Tibial artery (tissue), 4 donors: Measurements from ENCODE around the gene OR51Q1.

Experiments
- DNase-seq, 2 donors: peaks; one replicate each; pipeline ENCODE4 v3.0.0-alpha.2; 2019
- H3K27ac ChIP-seq, 2 donors: fragments of 200-600 bp; sonication (generic) in 1 of 2; 1 replicate in 1 of 2; 2 replicates in 1 of 2; pipeline ENCODE4 v1.5.1; 2018 to 2019; ENCODE audit warnings: mild to moderate bottlenecking in 1 of 2
- H3K27me3 ChIP-seq, 2 donors: fragments of 200-600 bp; sonication (generic) in 1 of 2; one replicate each; pipeline versions ENCODE4 v1.5.1 to v1.6.0; 2016 to 2019
- H3K36me3 ChIP-seq, 3 donors: fragments of 200-600 bp; sonication (generic) in 2 of 3; one replicate each; pipeline ENCODE4 v1.5.1; 2016 to 2019; ENCODE audit warnings: mild to moderate bottlenecking in 2 of 3
- H3K4me1 ChIP-seq, 4 donors: fragments of 200-600 bp; sonication (generic) in 2 of 4; 1 replicate in 3 of 4; 2 replicates in 1 of 4; pipeline ENCODE4 v1.5.1; 2016 to 2019
- H3K4me3 ChIP-seq, 2 donors: fragments of 200-600 bp; sonication (generic) in 1 of 2; 1 replicate in 1 of 2; 2 replicates in 1 of 2; pipeline ENCODE4 v1.5.1; 2018 to 2019; ENCODE audit warnings: mild to moderate bottlenecking in 2 of 2
- H3K9me3 ChIP-seq, 3 donors: fragments of 200-600 bp; sonication (generic) in 1 of 3; one replicate each; pipeline ENCODE4 v1.5.1; 2016 to 2019
- intact Hi-C: fragments of 100-400 bp; cut with DNase I; formaldehyde crosslinking; loops from one replicate; pipeline ENCODE4 v1.15.0; 2023; ENCODE audit warnings: low total_unique reads
- TF ChIP-seq, protein P1 (sequence below), 2 experiments: fragments of 200-600 bp in 1 of 2; fragments of 450-650 bp in 1 of 2; IDR thresholded peaks; one replicate each; pipeline ENCODE4 v1.5.1; 2017 to 2019; ENCODE audit warnings: antibody characterized with exemption in 2 of 2, mild to moderate bottlenecking in 1 of 2, moderate library complexity in 1 of 2

Gene OR51Q1

DNA sequence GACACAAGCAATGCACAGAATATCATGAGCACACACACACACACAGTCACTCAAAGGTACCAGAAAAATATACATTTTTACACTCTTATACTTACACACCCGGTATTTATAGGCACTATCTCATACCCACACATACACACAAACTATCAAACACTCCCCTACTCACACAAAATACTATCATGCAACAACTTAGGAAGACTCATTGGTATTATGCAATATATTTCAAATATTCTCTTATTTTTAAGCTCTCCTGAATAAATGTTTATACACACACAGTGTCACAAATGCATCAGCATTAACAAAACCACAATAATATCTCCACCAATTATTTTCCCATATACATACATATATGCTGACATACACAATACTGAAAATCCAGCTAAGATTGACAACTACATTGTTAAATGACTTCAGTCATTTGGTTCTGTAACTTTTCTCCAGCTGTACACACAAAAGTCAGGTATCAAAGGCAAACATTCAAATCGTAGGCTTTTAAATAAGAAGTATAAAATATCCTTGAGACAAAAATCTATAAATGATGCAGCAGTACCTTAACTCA, 22.0 kb downstream of the OR51Q1 start:
- intact Hi-C loops: no loop called here
- no peaks in the 10 kb centered on the region for H3K9me3 ChIP-seq
- no peaks in the 10 kb centered on the region for H3K36me3 ChIP-seq
- H3K27me3 ChIP-seq: no peaks in the 10 kb centered on the region
- no peak overlapping the region for H3K4me3 ChIP-seq
- TF ChIP-seq, protein P1, sequence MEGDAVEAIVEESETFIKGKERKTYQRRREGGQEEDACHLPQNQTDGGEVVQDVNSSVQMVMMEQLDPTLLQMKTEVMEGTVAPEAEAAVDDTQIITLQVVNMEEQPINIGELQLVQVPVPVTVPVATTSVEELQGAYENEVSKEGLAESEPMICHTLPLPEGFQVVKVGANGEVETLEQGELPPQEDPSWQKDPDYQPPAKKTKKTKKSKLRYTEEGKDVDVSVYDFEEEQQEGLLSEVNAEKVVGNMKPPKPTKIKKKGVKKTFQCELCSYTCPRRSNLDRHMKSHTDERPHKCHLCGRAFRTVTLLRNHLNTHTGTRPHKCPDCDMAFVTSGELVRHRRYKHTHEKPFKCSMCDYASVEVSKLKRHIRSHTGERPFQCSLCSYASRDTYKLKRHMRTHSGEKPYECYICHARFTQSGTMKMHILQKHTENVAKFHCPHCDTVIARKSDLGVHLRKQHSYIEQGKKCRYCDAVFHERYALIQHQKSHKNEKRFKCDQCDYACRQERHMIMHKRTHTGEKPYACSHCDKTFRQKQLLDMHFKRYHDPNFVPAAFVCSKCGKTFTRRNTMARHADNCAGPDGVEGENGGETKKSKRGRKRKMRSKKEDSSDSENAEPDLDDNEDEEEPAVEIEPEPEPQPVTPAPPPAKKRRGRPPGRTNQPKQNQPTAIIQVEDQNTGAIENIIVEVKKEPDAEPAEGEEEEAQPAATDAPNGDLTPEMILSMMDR (IDR thresholded peaks at IDR 0.05): no peak
- H3K27ac ChIP-seq: no peak overlapping the region
- DNase-seq: no peak
- H3K4me1 ChIP-seq: no peaks in the 10 kb centered on the region

DNA sequence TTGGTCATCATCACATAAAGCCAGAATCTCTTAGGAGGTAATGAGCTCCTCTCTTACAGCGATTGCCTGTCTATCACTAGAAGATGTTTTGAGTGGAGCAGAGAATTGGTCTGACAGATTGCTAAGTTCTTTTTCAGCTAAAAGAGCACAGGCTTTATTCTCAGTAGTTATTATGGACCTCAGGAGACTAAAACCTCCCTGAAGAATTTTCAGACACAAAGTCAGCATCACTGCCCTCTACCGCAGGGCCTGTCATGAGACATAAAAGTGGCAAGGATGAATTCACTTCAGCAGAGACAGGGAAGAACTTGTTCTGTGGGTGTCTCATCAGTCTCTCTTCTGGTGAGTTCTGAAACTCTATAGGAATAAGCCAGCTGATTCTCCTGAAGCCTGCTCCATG, 27.1 kb downstream of the OR51Q1 start, which contains the start of gene OR51I2:
Gene OR51I2, plus strand, starts transcription at position 301 of the 400 bp plus-strand sequence. CDS start 4,166 bp downstream, outside the sequence.
- DNase-seq: no peak
- no peak within 1 kb of the TSS for H3K4me3 ChIP-seq
- intact Hi-C loops: no loop called here
- H3K27ac ChIP-seq: no peak within 1 kb of the TSS
- H3K27me3 ChIP-seq: no peaks in the 10 kb centered on the region
- H3K36me3 ChIP-seq: no peaks in the 10 kb centered on the region
- no peaks in the 10 kb centered on the region for H3K9me3 ChIP-seq
- no peaks in the 10 kb centered on the region for H3K4me1 ChIP-seq
- TF ChIP-seq, protein P1 (IDR thresholded peaks at IDR 0.05): no peak

DNA sequence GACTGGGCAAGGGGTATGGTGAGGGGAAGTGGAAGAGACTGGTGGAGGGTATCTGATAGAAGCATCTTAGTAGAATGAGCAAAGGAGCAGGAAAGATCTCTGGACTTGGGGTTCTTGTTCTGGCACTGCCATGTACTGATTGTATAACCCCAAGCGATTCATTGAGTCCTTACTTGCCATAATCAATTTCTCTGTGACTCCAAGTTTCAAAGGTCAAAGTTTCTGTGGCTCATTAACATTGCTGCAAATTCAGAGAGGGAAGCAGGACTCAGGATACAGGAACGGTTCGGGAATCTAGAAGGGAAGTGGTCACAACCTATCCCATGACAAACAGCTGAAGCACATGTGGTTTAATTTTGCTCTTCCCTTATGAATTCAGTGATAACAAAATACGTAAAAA, 27.5 kb downstream of the OR51Q1 start:
- Histone ChIP-seq H3K27me3 (no peaks in the 10 kb centered on the region), H3K4me1 (no peaks in the 10 kb centered on the region), H3K27ac (no peak overlapping the region), H3K4me3 (no peak overlapping the region), H3K36me3 (no peaks in the 10 kb centered on the region), H3K9me3 (no peaks in the 10 kb centered on the region)
- TF ChIP-seq, protein P1 (IDR thresholded peaks at IDR 0.05): no peak
- intact Hi-C loops: no loop called here
- DNase-seq: no peak

DNA sequence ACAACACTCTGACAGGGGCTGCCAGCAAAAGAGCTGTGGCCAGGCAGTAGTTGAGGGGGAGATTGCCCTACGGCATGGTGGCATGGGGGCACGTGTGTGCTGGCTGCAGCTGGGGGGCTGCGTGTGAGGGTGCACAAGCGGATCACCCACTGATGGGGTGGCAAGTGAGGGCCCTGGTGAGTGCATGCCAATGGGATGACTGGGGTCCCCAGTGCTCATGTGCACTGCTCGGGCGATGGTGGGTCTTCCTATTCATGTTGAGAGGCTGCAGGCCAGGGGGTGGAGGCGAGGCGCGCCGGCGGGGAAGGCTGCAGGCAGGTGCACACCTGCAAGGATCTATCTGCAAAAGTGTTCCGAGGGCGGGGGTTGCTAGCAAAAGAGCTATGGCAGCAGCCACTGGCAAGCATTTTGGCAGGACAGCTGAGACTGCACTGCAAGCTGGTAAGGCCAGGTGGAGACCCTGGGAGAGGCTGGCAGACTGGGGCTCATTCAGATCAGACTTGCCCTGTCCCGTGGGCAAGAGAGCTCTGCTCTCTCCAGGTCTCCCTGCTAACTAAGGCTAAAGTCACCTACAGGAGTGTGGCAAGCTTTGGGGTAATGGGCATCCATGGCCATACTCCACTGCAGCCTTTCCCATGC, 39.2 kb downstream of the OR51Q1 start:
- no peak for DNase-seq
- Histone ChIP-seq H3K9me3 (no peaks in the 10 kb centered on the region), H3K4me1 (no peaks in the 10 kb centered on the region), H3K27ac (no peak overlapping the region), H3K36me3 (no peaks in the 10 kb centered on the region), H3K4me3 (no peak overlapping the region), H3K27me3 (no peaks in the 10 kb centered on the region)
- intact Hi-C loops: no loop called here
- TF ChIP-seq, protein P1 (IDR thresholded peaks at IDR 0.05): no peak

DNA sequence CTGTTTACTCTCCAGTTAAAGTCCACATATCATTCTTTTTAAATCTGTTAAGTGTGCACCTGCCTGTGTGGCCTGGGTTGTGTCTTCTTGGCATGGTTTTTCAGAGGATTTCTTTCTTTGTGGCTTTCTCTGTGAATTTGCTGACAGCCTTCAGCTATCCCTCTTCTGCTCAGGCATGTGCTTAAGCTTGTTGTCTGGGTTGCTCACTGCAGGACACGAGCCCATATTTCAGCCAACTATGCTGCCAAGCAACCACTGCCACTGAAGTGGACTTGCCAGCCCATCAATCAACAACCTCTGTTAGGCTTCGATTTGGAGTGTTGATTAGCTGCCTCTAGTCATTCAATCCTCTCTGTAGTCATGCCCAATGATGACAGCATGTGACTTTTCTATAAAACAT, 45.6 kb downstream of the OR51Q1 start:
- no peaks in the 10 kb centered on the region for H3K9me3 ChIP-seq
- no peaks in the 10 kb centered on the region for H3K36me3 ChIP-seq
- no peak for DNase-seq
- no peak overlapping the region for H3K4me3 ChIP-seq
- H3K27me3 ChIP-seq: no peaks in the 10 kb centered on the region
- intact Hi-C loops: no loop called here
- no peaks in the 10 kb centered on the region for H3K4me1 ChIP-seq
- no peak overlapping the region for H3K27ac ChIP-seq
- TF ChIP-seq, protein P1 (IDR thresholded peaks at IDR 0.05): no peak
